SK-N-SH (cell line): ENCODE data around the gene LAGE3.

ENCODE experiments used
- CHD2 ChIP-seq: fragments of 150-350 bp; IDR thresholded peaks from 2 replicates; pipeline ENCODE4 v1.6.1; 2018; ENCODE audit warnings: low read length; ENCODE audit not compliant: partially characterized antibody
- EP300 ChIP-seq, 2 experiments: IDR thresholded peaks; 2 replicates each; pipeline versions ENCODE4 v1.4.0 to v1.6.1; 2012; ENCODE audit warnings: borderline replicate concordance in 1 of 2, low read depth in 1 of 2, low read length in 1 of 2
- EZH2phosphoT487 ChIP-seq: fragments of 200-600 bp; sonication (generic); IDR thresholded peaks from 2 replicates; pipeline ENCODE4 v1.6.1; 2017; ENCODE audit warnings: low read depth, mixed run types, mild to moderate bottlenecking, antibody characterized with exemption, moderate library complexity, borderline replicate concordance
- FOXM1 ChIP-seq: IDR thresholded peaks from 2 replicates; pipeline ENCODE4 v1.4.0; 2012; ENCODE audit warnings: low read depth, mild to moderate bottlenecking
- JUND ChIP-seq: IDR thresholded peaks from 2 replicates; pipeline ENCODE4 v1.4.0; 2012
- MXI1 ChIP-seq: IDR thresholded peaks from 2 replicates; pipeline ENCODE4 v1.6.1; 2012; ENCODE audit warnings: mild to moderate bottlenecking, low read depth, low read length, improper control_type of control experiment
- POLR2AphosphoS5 ChIP-seq: IDR thresholded peaks from 2 replicates; pipeline ENCODE4 v1.6.1; 2012; ENCODE audit warnings: low read depth, low read length
- RAD21 ChIP-seq: IDR thresholded peaks from 2 replicates; pipeline ENCODE4 v1.6.1; 2012; ENCODE audit warnings: mild to moderate bottlenecking, low read length
- RFX5 ChIP-seq: IDR thresholded peaks from 2 replicates; pipeline ENCODE4 v1.6.1; 2012; ENCODE audit warnings: mild to moderate bottlenecking, improper control_type of control experiment, low read length
- TAF1 ChIP-seq: IDR thresholded peaks from 2 replicates; pipeline ENCODE4 v1.6.1; 2012; ENCODE audit warnings: low read depth, mild to moderate bottlenecking, low read length, moderate library complexity, borderline replicate concordance
- TEAD4 ChIP-seq: IDR thresholded peaks from 2 replicates; pipeline ENCODE4 v1.4.0; 2012; ENCODE audit warnings: mild to moderate bottlenecking, borderline replicate concordance; ENCODE audit not compliant: insufficient read depth
- TF ChIP-seq, protein P1 (sequence below): fragments of 200-600 bp; sonication (generic); IDR thresholded peaks from 2 replicates; pipeline ENCODE4 v1.6.1; 2017; ENCODE audit warnings: antibody characterized with exemption, mild to moderate bottlenecking, moderate library complexity
- TF ChIP-seq, protein P2 (sequence below): IDR thresholded peaks from 2 replicates; pipeline ENCODE4 v1.4.0; 2012; ENCODE audit warnings: low read depth

DNA sequence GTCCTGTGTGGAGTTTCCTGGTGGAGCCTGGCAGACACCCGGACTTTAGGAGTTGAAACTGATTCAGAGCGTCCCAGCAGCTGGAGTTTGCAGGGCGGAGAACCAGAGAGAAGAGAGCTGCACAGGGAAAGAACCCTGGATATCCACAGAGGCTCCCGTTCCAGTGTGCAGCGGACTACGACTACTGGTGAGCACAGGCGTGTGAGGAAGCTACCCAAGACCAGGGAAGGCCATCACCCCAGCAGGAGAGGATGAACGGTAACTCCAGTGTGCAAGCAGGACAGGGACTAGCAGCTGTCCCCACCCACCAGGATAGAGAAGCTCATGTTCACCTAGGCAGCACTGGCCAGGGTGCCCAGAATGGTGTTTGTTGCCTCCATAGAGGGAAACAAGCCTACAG is 2.3 kb downstream of the LAGE3 start:
- TF ChIP-seq, protein P1, sequence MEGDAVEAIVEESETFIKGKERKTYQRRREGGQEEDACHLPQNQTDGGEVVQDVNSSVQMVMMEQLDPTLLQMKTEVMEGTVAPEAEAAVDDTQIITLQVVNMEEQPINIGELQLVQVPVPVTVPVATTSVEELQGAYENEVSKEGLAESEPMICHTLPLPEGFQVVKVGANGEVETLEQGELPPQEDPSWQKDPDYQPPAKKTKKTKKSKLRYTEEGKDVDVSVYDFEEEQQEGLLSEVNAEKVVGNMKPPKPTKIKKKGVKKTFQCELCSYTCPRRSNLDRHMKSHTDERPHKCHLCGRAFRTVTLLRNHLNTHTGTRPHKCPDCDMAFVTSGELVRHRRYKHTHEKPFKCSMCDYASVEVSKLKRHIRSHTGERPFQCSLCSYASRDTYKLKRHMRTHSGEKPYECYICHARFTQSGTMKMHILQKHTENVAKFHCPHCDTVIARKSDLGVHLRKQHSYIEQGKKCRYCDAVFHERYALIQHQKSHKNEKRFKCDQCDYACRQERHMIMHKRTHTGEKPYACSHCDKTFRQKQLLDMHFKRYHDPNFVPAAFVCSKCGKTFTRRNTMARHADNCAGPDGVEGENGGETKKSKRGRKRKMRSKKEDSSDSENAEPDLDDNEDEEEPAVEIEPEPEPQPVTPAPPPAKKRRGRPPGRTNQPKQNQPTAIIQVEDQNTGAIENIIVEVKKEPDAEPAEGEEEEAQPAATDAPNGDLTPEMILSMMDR, result no peak
- no peak for TF ChIP-seq FOXM1
- TF ChIP-seq RAD21, result no peak
- TF ChIP-seq CHD2, result no peak
- TF ChIP-seq, protein P2, sequence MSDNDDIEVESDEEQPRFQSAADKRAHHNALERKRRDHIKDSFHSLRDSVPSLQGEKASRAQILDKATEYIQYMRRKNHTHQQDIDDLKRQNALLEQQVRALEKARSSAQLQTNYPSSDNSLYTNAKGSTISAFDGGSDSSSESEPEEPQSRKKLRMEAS, result no peak
- TF ChIP-seq EZH2phosphoT487, result no peak
- TF ChIP-seq POLR2AphosphoS5, result no peak
- TF ChIP-seq RFX5, result no peak
- no peak for TF ChIP-seq EP300 (IDR thresholded peaks at IDR 0.05; ENCODE audit: borderline replicate concordance in 1 of 2, low read depth in 1 of 2, low read length in 1 of 2)
- no peak for TF ChIP-seq TEAD4
- no peak for TF ChIP-seq MXI1
- no peak for TF ChIP-seq JUND
- no peak for TF ChIP-seq TAF1
